Gastrocnemius medialis (tissue), 4 donors: ENCODE measurements around the gene SLC6A20.

Source experiments
- POLR2A ChIP-seq, 2 donors: fragments of 450-650 bp; IDR thresholded peaks; one replicate each; pipeline ENCODE4 v1.6.1; 2017; ENCODE audit warnings: antibody characterized with exemption in 2 of 2, mild to moderate bottlenecking in 2 of 2, moderate library complexity in 2 of 2
- TF ChIP-seq, protein P1 (sequence below), 5 experiments: fragments of 450-650 bp in 3 of 5; fragments of 200-600 bp in 2 of 5; sonication (generic) in 2 of 5; IDR thresholded peaks in 4 of 5; conservative IDR thresholded peaks in 1 of 5; 1 replicate in 4 of 5; 2 replicates in 1 of 5; pipeline ENCODE4 v1.5.1; 2016 to 2019; ENCODE audit warnings: antibody characterized with exemption in 5 of 5, mild to moderate bottlenecking in 3 of 5, moderate library complexity in 3 of 5

DNA sequence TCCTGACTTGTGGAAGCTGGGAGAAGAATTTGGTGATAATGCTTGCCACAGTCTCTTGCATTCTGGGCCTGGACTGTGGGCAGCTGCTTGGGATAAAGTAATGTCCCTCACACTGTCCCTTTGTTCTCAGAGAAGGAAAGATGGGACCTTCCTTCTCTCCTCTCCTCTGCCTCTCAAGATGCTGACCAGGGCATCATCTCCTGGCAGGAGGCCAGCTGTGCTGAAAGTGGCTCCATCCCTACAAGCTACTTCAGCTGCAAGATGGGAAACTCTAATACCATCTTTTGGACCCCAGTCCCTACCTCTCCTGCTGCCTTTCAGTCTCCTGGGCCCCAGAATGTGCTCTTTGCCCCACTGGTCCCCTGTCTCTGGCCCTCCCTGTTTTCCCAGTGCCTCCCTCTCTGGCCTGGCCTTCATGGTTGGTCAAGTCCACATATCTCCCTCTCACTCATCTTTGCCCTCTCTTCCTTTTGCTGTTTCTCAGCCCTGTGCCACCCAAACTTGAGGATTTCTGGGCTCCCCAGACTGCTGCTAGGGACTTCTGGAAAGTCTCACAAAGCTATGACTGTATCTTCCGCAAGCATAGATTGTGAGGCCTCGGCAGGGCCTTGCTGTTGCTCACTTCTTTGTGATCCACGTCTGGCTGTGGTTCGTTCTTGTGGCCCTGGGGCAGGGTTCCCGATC, 7.1 kb upstream of the SLC6A20 start:
- TF ChIP-seq POLR2A (IDR thresholded peaks at IDR 0.05), result no peak
- TF ChIP-seq, protein P1, sequence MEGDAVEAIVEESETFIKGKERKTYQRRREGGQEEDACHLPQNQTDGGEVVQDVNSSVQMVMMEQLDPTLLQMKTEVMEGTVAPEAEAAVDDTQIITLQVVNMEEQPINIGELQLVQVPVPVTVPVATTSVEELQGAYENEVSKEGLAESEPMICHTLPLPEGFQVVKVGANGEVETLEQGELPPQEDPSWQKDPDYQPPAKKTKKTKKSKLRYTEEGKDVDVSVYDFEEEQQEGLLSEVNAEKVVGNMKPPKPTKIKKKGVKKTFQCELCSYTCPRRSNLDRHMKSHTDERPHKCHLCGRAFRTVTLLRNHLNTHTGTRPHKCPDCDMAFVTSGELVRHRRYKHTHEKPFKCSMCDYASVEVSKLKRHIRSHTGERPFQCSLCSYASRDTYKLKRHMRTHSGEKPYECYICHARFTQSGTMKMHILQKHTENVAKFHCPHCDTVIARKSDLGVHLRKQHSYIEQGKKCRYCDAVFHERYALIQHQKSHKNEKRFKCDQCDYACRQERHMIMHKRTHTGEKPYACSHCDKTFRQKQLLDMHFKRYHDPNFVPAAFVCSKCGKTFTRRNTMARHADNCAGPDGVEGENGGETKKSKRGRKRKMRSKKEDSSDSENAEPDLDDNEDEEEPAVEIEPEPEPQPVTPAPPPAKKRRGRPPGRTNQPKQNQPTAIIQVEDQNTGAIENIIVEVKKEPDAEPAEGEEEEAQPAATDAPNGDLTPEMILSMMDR (IDR thresholded peaks at IDR 0.05 in 4 of 5, conservative IDR thresholded peaks at IDR 0.05 in 1 of 5), result no peak
